Keratinocyte (primary cell): ENCODE data around the gene NDUFA13. TPM values are rescaled to one million over a fixed set of nuclear protein-coding genes. Genes with fewer than 3 reads are reported as not detected.

Experiments
- DNase-seq: peaks from one replicate; pipeline ENCODE4 v3.0.0-alpha.2; 2011; ENCODE audit warnings: low read depth, missing footprints, low spot score
- FAIRE-seq: peaks from 2 replicates; lab custom pipeline; 2011; peaks lifted over from hg19 to GRCh38; lab: Jason Lieb, UNC
- H2AFZ ChIP-seq: 2 replicates; pipeline ENCODE4 v1.6.0; 2012; ENCODE audit warnings: low read length, control low read depth, inconsistent platforms; ENCODE audit not compliant: control insufficient read depth
- H3K27ac ChIP-seq: 2 replicates; pipeline ENCODE4 v1.5.1; 2011; ENCODE audit warnings: low read length; ENCODE audit not compliant: control insufficient read depth, insufficient read depth
- H3K27me3 ChIP-seq: 3 replicates; pipeline ENCODE4 v1.6.0; 2011; ENCODE audit warnings: low read length; ENCODE audit not compliant: control insufficient read depth, insufficient read depth; ENCODE audit errors: extremely low read depth
- H3K36me3 ChIP-seq, 2 experiments: 2 replicates in 1 of 2; 3 replicates in 1 of 2; pipeline ENCODE4 v1.5.1; 2011; ENCODE audit warnings: low read length in 2 of 2, mild to moderate bottlenecking in 1 of 2; ENCODE audit not compliant: control insufficient read depth in 2 of 2, insufficient read depth in 2 of 2; ENCODE audit errors: extremely low read depth in 1 of 2
- H3K4me1 ChIP-seq: 3 replicates; pipeline ENCODE4 v1.5.1; 2011; ENCODE audit warnings: low read length; ENCODE audit not compliant: control insufficient read depth, insufficient read depth; ENCODE audit errors: extremely low read depth
- H3K4me2 ChIP-seq: 3 replicates; pipeline ENCODE4 v1.6.0; 2011; ENCODE audit warnings: low read depth, low read length; ENCODE audit not compliant: control insufficient read depth, insufficient read depth; ENCODE audit errors: extremely low read depth
- H3K4me3 ChIP-seq, 3 experiments: fragments of 200-600 bp in 1 of 3; sonication (generic) in 1 of 3; 2 replicates in 2 of 3; 3 replicates in 1 of 3; pipeline ENCODE4 v1.5.1; 2011 to 2016; ENCODE audit warnings: low read length in 3 of 3, mild to moderate bottlenecking in 3 of 3, control low read depth in 2 of 3, inconsistent platforms in 1 of 3, low read depth in 1 of 3, mixed read lengths in 1 of 3, mixed run types in 1 of 3, moderate library complexity in 1 of 3; ENCODE audit not compliant: control insufficient read depth in 2 of 3, insufficient read depth in 2 of 3; ENCODE audit errors: extremely low read depth in 1 of 3
- H3K79me2 ChIP-seq: 2 replicates; pipeline ENCODE4 v1.6.0; 2012; ENCODE audit warnings: low read length; ENCODE audit not compliant: control insufficient read depth, insufficient read depth
- H3K9ac ChIP-seq: 3 replicates; pipeline ENCODE4 v1.6.0; 2011; ENCODE audit warnings: low read length; ENCODE audit not compliant: control insufficient read depth, insufficient read depth; ENCODE audit errors: extremely low read depth
- H3K9me1 ChIP-seq: 3 replicates; pipeline ENCODE4 v1.6.0; 2011; ENCODE audit warnings: low read length; ENCODE audit not compliant: control insufficient read depth, insufficient read depth; ENCODE audit errors: extremely low read depth
- H3K9me3 ChIP-seq: 2 replicates; pipeline ENCODE4 v1.5.1; 2012; ENCODE audit warnings: low read depth, low read length; ENCODE audit not compliant: control insufficient read depth
- H4K20me1 ChIP-seq: 3 replicates; pipeline ENCODE4 v1.6.0; 2011; ENCODE audit warnings: low read length; ENCODE audit not compliant: control insufficient read depth, insufficient read depth; ENCODE audit errors: extremely low read depth
- EZH2 ChIP-seq: IDR thresholded peaks from one replicate; pipeline ENCODE4 v1.6.1; 2012; ENCODE audit warnings: inconsistent platforms, mild to moderate bottlenecking, low read length, moderate library complexity
- dilution Hi-C: fragments of 300-500 bp; cut with MboI; formaldehyde crosslinking; loops from one replicate; pipeline ENCODE4 v1.7.0; 2020; ENCODE audit warnings: low sequenced_read_pairs; ENCODE audit not compliant: extremely low pct_ligation_motif_present
- polyA plus RNA-seq, 5 experiments: library from polyadenylated mRNA; depleted of rRNA in 3 of 5; stranded (reverse) in 3 of 5; stranded (forward) in 1 of 5; unstranded in 1 of 5; fragments of >200 nt; gene quantifications; 1 replicate in 1 of 5; 2 replicates in 3 of 5; 3 replicates in 1 of 5; pipeline versions ENCODE4 v1.2.1 to v1.2.3, GENCODE V29; 2011 to 2012; ENCODE audit warnings: missing spikeins in 2 of 5, low read depth in 1 of 5, low replicate concordance in 1 of 5
- TF ChIP-seq, protein P1 (sequence below), 3 experiments: IDR thresholded peaks in 1 of 3; conservative IDR thresholded peaks in 1 of 3; optimal IDR thresholded peaks in 1 of 3; 2 replicates in 2 of 3; 3 replicates in 1 of 3; pipeline versions ENCODE3 to v1.5.1; 2011; ENCODE audit warnings: low read length in 3 of 3, mild to moderate bottlenecking in 3 of 3, moderate library complexity in 2 of 3, control low read depth in 1 of 3, inconsistent platforms in 1 of 3; ENCODE audit not compliant: insufficient read depth in 2 of 3; ENCODE audit errors: extremely low read depth in 1 of 3

Gene NDUFA13
- polyA plus RNA-seq, 1 donor (not counting 4 experiments of a cell fraction or from before 2014, with no cell fraction given): 343 TPM

DNA sequence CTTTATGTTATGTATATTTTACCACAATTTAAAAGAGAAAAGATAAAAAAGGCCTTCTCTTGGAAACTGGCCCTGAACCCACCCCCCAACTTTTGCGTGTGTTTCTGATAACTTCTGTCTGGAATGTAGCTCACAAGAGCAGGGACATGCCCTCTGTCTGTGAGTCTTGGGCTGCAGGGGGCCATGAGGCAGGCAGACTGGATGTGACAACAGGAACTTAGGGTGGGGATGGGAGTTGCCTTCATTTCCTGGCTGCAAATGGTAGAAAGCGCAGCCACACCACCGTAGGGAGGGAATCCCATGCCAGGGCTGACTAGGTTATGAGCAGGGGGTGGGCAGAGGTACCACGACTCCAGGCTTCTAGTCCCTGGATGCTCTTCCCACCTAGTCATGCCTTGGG is 43.9 kb downstream of the NDUFA13 start:
- FAIRE-seq: no peak
- dilution Hi-C loops: no loop called here
- no peaks in the 10 kb centered on the region for H3K9me1 ChIP-seq
- no peak overlapping the region for H3K4me2 ChIP-seq
- H3K4me1 ChIP-seq: no peaks in the 10 kb centered on the region
- no peaks in the 10 kb centered on the region for H3K36me3 ChIP-seq
- no peak overlapping the region for H3K27ac ChIP-seq
- no peak for DNase-seq
- no peak overlapping the region for H3K9ac ChIP-seq
- no peak overlapping the region for H3K4me3 ChIP-seq
- no peaks in the 10 kb centered on the region for H4K20me1 ChIP-seq
- H2AFZ ChIP-seq: no peak overlapping the region
- H3K9me3 ChIP-seq: no peaks in the 10 kb centered on the region
- TF ChIP-seq, protein P1, sequence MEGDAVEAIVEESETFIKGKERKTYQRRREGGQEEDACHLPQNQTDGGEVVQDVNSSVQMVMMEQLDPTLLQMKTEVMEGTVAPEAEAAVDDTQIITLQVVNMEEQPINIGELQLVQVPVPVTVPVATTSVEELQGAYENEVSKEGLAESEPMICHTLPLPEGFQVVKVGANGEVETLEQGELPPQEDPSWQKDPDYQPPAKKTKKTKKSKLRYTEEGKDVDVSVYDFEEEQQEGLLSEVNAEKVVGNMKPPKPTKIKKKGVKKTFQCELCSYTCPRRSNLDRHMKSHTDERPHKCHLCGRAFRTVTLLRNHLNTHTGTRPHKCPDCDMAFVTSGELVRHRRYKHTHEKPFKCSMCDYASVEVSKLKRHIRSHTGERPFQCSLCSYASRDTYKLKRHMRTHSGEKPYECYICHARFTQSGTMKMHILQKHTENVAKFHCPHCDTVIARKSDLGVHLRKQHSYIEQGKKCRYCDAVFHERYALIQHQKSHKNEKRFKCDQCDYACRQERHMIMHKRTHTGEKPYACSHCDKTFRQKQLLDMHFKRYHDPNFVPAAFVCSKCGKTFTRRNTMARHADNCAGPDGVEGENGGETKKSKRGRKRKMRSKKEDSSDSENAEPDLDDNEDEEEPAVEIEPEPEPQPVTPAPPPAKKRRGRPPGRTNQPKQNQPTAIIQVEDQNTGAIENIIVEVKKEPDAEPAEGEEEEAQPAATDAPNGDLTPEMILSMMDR (optimal IDR thresholded peaks at IDR 0.05 in 1 of 3, IDR thresholded peaks at IDR 0.05 in 1 of 3, conservative IDR thresholded peaks at IDR 0.05 in 1 of 3; ENCODE audit: extremely low read depth in 1 of 3, insufficient read depth in 2 of 3, low read length in 3 of 3): no peak
- no peak for TF ChIP-seq EZH2
- H3K79me2 ChIP-seq: no peaks in the 10 kb centered on the region
- no peaks in the 10 kb centered on the region for H3K27me3 ChIP-seq

- no peak for FAIRE-seq
- H3K4me1 ChIP-seq: no peaks in the 10 kb centered on the region
- no peak overlapping the region for H3K27ac ChIP-seq
- H3K9me3 ChIP-seq: no peaks in the 10 kb centered on the region
- DNase-seq: no peak
- H3K9ac ChIP-seq: no peak overlapping the region
- dilution Hi-C loops: no loop called here
- H2AFZ ChIP-seq: no peak overlapping the region
- TF ChIP-seq EZH2: no peak
- TF ChIP-seq, protein P1 (optimal IDR thresholded peaks at IDR 0.05 in 1 of 3, IDR thresholded peaks at IDR 0.05 in 1 of 3, conservative IDR thresholded peaks at IDR 0.05 in 1 of 3; ENCODE audit: extremely low read depth in 1 of 3, insufficient read depth in 2 of 3, low read length in 3 of 3): no peak
- no peaks in the 10 kb centered on the region for H3K9me1 ChIP-seq
- no peak overlapping the region for H3K4me2 ChIP-seq
- no peaks in the 10 kb centered on the region for H3K36me3 ChIP-seq
- no peaks in the 10 kb centered on the region for H3K27me3 ChIP-seq
- no peaks in the 10 kb centered on the region for H4K20me1 ChIP-seq
- no peak overlapping the region for H3K4me3 ChIP-seq
- no peaks in the 10 kb centered on the region for H3K79me2 ChIP-seq
These were observed 46.1 kb downstream of the NDUFA13 start for GRCh38 chr19:19561946-19562664.
